ENCODE results near the gene MAGEB4.
"Not testable (repeated sequence)": the region's sequence is repeated elsewhere in the genome, so short reads cannot be mapped to it uniquely, and the experiment has no call there.

MAGEB4 gene, protein sequence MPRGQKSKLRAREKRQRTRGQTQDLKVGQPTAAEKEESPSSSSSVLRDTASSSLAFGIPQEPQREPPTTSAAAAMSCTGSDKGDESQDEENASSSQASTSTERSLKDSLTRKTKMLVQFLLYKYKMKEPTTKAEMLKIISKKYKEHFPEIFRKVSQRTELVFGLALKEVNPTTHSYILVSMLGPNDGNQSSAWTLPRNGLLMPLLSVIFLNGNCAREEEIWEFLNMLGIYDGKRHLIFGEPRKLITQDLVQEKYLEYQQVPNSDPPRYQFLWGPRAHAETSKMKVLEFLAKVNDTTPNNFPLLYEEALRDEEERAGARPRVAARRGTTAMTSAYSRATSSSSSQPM

DNA sequence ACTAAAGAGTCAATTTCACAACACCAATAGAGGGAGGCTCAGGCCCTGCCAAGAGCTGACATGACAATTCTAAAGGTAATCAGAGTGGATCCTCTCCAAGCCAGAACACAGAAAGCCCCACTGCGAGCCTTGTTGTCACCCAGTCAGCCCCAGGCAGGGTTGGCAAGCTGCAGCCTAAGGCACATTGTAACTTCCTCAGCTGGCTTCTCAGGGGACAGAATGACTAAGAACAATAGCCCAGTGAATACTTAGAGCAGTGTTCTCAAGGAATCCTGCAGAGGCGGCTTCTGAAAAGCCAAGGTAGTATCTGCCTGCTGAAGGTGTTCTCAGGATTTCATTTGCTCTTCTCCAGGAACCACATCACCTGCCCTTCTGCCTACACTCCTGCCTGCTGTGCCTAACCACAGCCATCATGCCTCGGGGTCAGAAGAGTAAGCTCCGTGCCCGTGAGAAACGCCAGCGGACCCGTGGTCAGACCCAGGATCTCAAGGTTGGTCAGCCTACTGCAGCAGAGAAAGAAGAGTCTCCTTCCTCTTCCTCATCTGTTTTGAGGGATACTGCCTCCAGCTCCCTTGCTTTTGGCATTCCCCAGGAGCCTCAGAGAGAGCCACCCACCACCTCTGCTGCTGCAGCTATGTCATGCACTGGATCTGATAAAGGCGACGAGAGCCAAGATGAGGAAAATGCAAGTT, at the start of gene MAGEB4:
MAGEB4 (plus strand) TSS at position 277 of the 692 bp plus-strand sequence; CDS start at position 413, 136 bp downstream.
- no peak for DNase-seq

DNA sequence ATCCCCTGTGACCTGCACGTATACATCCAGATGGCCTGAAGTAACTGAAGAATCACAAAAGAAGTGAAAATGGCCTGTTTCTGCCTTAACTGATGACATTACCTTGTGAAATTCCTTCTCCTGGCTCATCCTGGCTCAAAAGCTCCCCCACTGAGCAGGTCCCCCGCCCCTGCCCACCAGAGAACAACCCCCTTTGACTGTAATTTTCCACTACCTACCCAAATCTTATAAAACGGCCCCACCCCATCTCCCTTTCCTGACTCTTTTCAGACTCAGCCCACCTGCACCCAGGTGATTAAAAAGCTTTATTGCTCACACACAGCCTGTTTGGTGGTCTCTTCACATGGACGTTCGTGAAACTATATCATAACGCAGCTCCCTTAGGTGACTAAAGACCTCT, 47.9 kb upstream of the MAGEB4 start:
- DNase-seq = not testable (repeated sequence)

DNA sequence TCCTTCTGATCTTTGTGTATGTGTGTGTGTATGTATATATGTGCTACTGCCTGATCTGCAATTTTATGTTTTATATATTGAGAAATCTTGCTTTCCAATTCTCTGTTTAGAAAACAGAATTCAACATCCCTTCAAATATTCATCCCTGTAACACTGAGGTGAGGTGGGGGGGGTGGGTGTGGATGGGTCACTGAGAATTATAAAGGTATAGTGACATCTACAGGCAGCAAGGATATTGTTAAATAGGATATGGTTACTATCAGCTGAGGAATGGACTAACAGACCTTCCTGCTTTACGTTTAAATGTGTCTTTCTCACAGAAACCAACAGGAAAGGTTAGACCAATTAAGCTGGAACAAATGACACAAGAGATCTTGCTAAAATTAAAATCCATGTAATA, 45.5 kb upstream of the MAGEB4 start:
- DNase-seq = no peak

DNA sequence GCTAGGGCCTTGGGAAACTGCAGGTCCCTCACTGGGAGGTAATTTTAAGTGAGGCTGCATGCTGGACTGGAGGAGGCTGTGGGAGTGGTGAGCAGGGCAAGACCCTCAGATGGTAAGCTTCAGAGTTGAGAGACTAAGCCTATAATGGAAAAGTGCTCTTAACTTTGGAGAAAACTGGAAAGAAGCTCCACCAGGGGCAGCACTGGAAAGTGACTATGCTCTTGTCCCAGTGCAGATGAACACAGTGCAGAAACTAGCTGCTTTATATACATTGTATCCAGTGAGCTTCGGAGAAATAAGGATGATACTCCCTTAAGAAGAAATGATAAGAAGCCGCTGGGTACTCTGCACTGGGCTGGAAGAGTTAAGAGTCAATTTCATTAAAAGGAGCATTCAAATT, 29.6 kb upstream of the MAGEB4 start:
- no peak for DNase-seq

DNA sequence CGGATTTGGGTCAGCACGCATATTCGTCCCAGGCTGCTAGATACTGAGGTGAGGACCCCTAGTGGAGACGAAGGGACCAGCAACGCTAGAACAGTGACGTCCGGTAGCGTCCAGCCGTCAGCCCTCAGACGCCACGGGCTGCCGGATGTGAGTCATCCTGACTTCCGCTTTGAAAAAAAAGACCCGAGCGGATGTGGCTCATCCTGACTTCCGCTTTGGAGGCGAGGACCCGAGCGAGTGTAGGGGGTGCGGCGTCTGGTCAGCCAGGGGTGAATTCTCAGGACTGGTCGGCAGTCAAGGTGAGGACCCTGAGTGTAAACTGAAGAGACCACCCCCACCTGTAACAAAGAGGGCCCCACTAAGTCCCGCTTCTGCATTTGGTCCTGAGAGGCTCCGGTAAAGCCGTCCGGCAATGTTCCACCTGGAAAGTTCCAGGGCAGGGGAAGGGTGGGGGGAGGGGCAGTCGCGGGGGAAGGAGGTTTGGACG, 26.4 kb upstream of the MAGEB4 start, which contains the start of gene MAGEB2:
MAGEB2 (plus strand) TSS at position 207 of the 487 bp plus-strand sequence. CDS start 3,018 bp downstream, outside the sequence.
- no peak for DNase-seq

DNA sequence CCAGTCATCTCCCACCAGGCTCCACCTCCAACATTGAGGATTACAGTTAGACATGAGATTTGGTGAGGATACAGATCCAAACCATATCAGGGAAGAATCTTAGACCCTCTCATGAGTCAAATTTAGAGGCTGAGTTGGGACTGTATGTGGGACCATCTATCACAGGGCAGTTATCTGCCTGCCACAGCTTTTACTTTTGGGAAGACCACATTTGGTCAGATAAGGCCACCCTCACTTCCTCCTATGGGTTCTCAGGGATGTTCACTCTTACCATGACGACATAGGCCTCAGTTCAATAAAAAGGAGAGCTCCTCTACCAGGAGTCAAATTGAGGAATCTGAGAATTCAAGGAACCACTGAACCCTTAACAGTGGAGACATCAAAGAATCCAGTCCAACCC, 24.3 kb upstream of the MAGEB4 start:
- DNase-seq = no peak

DNA sequence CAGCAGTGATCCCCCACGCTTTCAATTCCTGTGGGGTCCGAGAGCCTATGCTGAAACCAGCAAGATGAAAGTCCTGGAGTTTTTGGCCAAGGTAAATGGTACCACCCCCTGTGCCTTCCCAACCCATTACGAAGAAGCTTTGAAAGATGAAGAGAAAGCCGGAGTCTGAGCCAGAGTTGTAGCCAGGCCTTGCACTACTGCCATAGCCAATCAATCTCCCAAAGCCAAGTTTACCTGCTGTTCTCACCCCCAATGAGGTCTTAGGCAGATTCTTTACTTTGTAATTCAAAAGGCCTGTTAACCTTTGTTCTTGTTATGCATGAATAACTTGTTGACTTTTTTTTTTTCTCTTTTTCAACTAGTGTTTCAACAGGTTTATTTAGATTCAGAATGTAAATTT, 22.4 kb upstream of the MAGEB4 start:
- no peak for DNase-seq

DNA sequence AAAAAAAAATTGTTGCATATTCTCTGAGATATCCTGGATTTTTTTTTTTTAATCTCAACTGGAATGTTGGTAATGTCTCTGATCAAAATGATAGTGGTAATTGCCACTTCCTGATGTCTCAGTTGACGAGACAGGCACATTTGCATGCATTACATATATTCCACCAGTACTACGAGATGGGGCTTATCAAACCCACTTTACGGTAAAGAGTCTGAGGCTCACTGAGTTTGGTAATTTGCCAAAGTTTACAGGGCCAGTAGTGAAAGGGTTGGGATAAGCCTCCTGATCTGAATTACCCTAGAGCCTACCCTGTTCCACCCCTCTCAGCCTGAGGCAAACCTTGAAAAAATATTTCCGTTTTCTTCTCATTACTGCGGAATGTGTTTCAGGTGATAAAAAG, 21.1 kb upstream of the MAGEB4 start:
- no peak for DNase-seq

DNA sequence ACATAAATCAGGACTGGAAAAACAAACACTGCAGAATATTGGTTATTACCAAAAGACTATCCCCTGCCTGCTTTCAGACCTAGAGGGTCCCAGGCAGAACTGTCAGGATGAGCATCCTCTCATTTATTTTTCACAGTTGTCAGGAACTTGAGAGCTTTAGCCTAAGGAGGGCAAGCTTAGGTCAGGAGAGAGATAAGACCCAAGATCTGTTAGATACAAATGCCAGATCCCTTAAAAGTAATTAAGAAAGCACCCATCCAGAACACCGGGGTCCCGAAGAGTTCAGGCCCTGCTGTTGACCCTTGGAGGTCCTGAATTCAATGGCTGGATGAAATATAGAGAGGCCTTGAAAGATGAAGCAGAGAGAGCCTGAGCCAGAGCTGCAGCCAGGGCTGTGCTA, 17.3 kb upstream of the MAGEB4 start:
- no peak for DNase-seq

DNA sequence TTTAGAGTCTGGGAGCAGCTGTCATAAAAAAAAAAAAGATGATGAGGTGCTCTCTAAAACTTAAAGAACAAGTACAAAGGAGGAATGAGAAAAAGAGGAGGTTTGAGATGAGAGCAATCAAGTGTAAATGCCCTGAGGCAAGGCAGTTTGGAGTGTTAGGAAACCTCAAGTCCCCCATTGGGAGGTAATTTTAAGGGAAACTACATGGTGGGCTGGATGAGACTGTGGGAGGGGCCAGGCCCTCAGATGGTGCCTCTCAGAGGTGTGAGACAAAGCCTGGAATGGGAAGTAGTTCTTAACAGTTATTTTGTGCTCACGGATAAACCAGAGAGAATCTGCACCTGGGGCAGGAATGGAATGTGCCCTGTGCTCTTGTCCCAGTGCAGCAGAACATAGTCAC, 13.3 kb upstream of the MAGEB4 start:
- no peak for DNase-seq

DNA sequence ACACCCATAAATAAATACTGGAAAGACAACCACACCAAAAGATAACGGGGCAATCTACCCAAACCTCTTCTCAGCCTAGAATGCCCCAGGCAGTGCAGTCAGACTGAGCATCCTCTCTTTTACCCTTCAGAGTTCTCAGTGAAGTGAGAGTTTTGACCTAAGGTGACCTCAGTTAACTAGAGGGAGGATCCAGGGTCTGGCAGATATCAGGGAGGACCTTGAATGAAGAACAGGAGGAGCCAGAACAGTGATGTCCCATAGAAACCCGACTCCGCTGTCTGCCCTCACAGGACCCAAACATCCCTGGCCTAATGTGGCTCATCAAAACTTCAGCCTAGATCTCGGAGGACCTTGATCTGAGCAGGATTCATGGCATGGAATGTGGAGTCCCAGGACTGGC, 11.4 kb upstream of the MAGEB4 start, which contains the start of gene MAGEB3:
MAGEB3 (plus strand) TSS at position 263 of the 400 bp plus-strand sequence. CDS start 5,268 bp downstream, outside the sequence.
- no peak for DNase-seq

DNA sequence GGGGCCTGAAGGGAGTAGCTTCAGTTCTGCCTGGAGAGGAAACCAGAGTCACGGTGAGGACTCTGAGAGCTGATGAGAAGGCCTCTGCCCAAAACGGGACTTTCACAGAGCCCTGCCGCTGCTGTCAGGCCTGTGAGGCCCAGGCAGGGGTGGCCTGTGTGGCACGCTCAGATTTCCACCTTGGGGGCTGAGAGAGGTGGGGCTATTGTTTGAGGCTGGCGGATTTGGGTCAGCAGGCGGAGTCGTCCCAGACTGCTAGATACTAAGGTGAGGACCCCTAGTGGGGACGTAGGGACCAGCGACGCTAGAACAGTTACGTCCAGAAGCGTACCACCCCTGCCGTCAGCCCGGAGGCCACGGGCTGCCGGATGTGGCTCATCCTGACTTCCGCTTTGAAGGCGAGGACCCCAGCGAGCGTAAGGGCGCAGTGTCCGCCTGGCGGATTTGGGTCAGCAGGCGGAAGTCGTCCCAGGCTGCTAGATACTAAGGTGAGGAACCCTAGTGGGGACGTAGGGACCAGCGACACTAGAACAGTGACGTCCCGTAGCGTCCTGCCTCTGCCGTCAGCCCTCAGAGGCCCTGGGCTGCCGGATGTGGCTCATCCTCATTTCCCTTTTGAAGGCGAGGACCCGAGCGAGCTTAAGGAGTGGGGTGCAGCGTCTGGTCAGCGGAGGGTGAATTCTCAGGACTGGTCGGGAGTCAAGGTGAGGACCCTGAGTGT, 5.1 kb downstream of the MAGEB4 start, which contains the start of gene MAGEB1:
MAGEB1 (plus strand) TSS at position 378 of the 721 bp plus-strand sequence. CDS start 3,348 bp downstream, outside the sequence.
- no peak for DNase-seq

DNA sequence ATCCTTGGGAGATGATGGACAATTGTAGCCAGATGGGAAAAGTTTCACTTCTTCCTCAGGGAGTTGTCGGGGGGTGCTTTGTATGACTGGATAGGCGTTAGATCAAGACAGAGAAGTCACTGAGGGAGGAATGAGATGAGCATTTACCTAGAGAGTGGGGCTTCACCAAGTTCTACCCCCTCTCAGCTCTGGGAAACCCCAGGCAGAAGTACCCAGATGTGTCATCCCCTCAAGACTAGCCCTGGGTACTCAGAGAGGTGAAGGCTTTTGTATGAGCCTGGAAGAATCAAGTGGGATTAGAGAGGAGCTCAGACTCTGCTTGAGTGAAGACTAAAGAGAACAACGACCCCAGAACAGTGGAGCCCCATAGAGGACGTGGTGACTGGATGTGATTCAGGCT, 7.1 kb downstream of the MAGEB4 start:
- DNase-seq = no peak

DNA sequence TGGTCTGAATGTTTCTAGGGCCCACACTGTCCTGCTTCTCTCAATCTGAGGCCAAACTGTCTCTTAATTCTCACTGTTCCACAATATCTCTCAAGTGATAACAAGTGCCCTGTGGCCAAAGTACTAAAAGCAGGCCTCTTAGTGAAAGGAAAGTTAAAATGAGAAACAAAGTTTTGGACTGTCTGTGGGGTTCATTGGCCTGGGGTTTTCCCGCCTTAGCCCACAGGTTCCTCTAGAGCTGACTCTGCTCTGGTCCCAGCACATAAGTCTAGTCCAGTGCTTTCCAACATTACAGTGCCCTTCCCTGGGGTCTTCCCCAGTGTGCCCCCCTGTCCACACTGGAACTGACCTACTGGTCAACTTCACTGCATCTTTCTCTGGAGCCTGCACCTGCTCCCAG, 11.5 kb downstream of the MAGEB4 start:
- no peak for DNase-seq

DNA sequence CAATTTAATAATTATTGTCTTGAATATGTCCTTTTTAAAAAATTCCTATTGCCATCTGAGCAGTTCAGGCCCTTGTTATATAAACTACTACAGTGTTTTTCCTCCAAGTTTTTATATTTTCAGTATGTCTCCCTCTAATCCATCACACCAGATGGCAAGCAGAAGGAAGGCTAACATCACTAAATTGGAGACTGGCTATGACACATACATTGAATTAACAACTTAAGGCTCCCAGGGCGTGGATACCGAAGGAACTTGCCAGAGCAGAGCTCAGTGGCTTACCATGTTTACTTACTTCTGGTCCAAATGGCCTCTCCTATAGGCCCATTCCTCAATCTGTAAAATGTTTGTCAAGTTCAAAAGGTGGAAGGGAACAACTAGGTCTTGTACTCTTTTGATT, 18.1 kb downstream of the MAGEB4 start:
- no peak for DNase-seq

DNA sequence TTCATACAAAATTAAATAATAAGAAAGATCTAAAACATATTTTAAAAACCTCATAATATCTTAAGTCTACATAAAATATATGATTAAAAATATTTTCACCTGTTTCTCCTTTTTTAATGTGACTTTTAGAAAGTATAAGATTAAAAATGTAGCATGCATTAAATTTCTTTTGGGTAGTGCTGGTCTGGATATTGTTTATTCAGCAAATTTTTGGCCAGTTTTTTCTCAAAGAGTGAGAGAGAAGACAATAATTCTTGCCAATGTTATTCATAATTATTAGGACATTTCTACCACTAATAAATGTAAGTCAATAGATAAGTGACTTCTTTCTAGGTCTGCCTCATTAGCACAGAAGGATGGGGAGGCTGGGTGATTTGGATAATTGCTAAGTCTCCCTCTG, 19.2 kb downstream of the MAGEB4 start:
- no peak for DNase-seq

DNA sequence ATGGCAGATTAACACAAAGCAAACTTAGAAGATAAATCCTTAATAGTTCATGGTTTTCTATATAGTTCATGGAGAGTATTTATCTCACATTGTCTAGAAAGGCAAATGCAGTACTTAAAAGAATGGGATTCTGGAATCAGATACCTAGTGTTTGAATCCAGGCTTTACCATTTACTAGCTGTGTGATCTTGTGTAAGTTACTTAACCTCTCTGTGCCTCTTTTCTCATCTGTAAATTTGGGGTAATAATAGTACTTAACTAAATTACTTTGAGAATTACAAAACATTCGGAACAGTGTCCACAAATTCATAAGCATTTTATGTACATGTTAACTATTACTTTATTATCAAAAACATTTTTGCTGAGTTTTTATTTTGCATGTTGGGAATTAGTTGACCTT, 21.0 kb downstream of the MAGEB4 start:
- DNase-seq = no peak

DNA sequence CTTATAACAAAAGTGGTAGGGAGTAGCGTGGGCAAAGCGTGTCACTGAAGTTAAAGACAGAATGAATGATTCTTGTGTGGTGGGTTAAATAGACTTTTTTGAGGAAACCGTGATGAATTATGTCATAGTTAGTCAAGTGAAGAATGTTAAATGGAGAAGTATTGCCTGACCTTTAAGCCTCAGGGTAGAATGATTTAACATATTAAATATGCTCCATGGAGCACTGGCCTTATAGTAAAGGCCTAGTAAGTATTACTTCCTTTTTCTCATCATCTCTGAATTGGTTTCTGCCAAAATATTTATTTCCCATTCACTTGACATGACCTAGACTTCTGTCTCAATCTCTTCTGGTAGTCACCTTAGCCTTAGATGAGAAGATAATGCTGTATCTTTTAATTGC, 28.8 kb downstream of the MAGEB4 start:
- no peak for DNase-seq

DNA sequence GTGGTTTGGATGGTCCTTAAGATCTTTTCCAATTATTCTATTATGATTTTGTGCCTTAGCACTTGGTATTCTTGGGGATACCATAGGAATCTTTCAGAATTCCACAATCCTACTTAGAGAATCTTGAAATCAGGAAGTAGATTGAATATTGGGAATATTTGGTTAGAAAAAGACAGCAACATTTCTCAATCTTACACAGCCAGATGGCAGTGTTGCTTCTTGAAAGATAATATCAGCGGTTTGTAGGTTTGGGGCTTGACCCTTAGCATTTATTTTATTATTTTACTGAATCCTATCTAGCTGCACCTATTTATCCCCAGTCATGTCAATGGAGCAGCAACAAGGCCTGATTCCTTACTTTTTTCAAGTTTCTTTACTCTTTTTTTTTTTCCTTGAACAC, 33.7 kb downstream of the MAGEB4 start:
- peak; percentile 1 for DNase-seq

DNA sequence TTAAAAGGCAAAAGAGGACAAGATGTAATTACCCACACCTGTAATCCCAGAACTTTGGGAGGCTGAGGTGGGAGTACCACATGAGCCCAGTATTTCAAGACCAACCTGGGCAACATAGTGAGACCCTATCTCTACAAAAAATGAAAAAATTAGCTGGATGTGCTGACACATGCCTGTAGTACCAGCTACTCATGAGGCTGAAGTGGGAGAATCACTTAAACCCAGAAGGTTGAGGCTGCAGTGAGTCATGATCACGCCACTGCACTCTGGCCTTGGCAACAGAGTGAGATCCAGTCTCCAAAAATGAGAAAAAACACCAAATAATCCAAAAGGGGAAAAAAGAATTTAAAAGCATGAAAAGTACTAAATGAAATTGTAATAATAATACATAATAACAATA, 36.6 kb downstream of the MAGEB4 start:
- DNase-seq = no peak

DNA sequence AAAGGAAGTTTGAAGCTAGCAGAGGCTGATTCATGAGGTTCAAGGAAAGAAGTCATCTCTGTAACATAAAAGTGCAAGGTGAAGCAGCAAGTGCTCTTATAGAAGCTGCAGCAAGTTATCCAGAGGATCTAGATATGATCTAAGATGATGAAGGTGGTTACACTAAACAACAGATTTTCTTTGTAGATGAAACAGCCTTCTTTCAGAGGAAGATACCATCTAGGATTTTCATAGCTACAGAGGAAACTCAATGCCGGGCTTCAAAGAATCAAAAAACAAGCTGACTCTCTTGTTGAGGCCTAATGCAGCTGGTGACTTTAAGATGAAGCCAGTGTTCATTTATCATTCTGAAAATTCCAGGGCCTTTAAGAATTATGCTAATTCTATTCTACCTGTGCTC, 38.6 kb downstream of the MAGEB4 start:
- no peak for DNase-seq

DNA sequence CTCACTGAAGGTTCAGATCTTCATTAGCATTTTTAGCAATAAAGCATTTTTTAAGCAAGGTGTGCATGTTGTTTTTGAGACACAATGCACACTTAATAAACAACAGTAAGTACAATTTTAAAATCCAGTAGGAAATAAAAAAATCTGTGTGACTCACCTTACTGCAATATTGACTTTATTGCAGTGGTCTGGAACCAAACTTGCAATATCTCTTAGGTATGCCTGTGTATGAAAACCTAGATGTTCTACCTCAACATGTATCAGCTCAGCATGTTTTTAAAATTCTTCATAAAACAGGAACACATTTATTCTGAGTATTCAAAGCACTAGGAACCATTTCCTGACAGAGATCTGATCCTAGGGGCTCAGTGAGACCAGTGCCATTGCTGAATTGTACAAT, 40.7 kb downstream of the MAGEB4 start:
- no peak for DNase-seq

DNA sequence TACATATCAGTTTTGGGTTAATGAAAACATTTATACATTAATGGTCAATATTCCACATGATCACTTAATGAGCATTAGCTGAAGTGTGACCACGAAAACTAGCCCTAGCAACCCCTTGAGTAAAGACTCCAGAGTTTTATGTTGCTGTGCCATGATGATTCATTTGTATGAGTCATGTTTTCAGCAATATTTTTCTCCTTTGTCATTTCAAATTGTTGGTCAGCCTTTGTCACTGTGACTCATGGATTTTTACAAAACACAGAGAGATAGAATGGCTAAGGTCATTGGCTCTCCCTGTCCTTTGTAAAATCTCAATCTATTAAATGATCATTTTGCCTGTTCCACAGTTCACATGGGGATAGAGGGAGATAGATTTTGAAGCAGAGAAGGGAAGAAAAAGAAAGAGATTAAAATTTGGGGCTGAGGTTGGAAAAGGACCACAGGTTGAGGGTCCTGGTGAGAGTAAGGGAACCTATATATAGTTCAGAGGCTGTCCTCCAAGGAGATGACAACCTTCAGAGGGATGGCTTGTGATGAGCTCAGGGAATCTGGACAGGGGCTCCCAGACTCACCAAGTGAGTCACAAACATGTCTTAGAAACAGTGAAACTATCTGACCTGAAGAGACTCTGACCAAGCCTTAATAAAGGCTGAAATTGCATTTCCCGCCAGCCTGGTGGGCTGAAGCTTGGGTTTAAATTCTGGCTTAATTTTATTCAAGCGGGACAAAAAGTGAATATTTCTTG, 41.8 kb downstream of the MAGEB4 start:
- no peak for DNase-seq

Measured in COR-L47 (cell line).